Stomach (tissue), 9 donors: ENCODE data around the gene FRMPD4. TPM values are rescaled to one million over a fixed set of nuclear protein-coding genes. Genes with fewer than 3 reads are reported as not detected.

ENCODE experiments used
- DNase-seq, 2 donors: peaks; one replicate each; pipeline versions ENCODE4 v3.0.0 to v3.0.0-alpha.2; 2013 to 2019
- H3K27ac ChIP-seq, 5 donors: fragments of 200-600 bp in 4 of 5; sonication (generic) in 4 of 5; one replicate each; pipeline ENCODE4 v1.5.1; 2013 to 2019; ENCODE audit warnings: mild to moderate bottlenecking in 1 of 5, moderate library complexity in 1 of 5
- H3K27me3 ChIP-seq, 3 donors: fragments of 200-600 bp; sonication (generic); one replicate each; pipeline ENCODE4 v1.5.1; 2017 to 2019; ENCODE audit warnings: mixed run types in 1 of 3
- H3K36me3 ChIP-seq, 4 donors: fragments of 200-600 bp; sonication (generic); 1 replicate in 3 of 4; 2 replicates in 1 of 4; pipeline ENCODE4 v1.5.1; 2016 to 2019
- H3K4me1 ChIP-seq, 4 donors: fragments of 200-600 bp; sonication (generic); one replicate each; pipeline ENCODE4 v1.5.1; 2016 to 2019
- H3K4me3 ChIP-seq, 4 donors: fragments of 200-600 bp; sonication (generic) in 3 of 4; one replicate each; pipeline ENCODE4 v1.5.1; 2016 to 2019; ENCODE audit warnings: mild to moderate bottlenecking in 1 of 4
- H3K9me3 ChIP-seq, 4 donors: fragments of 200-600 bp; sonication (generic); one replicate each; pipeline ENCODE4 v1.5.1; 2016 to 2019
- CTCF ChIP-seq, 7 experiments: fragments of 450-650 bp in 4 of 7; fragments of 200-600 bp in 3 of 7; sonication (generic) in 3 of 7; IDR thresholded peaks; one replicate each; pipeline ENCODE4 v1.5.1; 2016 to 2019; ENCODE audit warnings: antibody characterized with exemption in 7 of 7, control low read depth in 2 of 7, mild to moderate bottlenecking in 1 of 7
- EP300 ChIP-seq: sonication (generic); formaldehyde crosslinking; IDR thresholded peaks from one replicate; pipeline ENCODE4 v1.6.1; 2017; ENCODE audit warnings: antibody characterized with exemption
- POLR2A ChIP-seq, 4 donors: fragments of 450-650 bp; IDR thresholded peaks; one replicate each; pipeline ENCODE4 v1.6.1; 2016; ENCODE audit warnings: antibody characterized with exemption in 4 of 4, control low read depth in 2 of 4, mild to moderate bottlenecking in 1 of 4, moderate library complexity in 1 of 4
- POLR2AphosphoS5 ChIP-seq, 3 donors: sonication (generic); formaldehyde crosslinking; IDR thresholded peaks; one replicate each; pipeline ENCODE4 v1.6.1; 2016; ENCODE audit warnings: antibody characterized with exemption in 3 of 3
- WGBS, 5 donors: extraction: QIAGEN DNeasy Blood & Tissue Kit in 3 of 5; methylation state at CpG; one replicate each; pipeline versions ENCODE4 v1.1.5 to v1.1.7; 2013 to 2018; 5-methylcytosine and 5-hydroxymethylcytosine counted together
- intact Hi-C: fragments of 100-400 bp; cut with DNase I; formaldehyde crosslinking; loops from one replicate; pipeline ENCODE4 v1.15.1; 2023; ENCODE audit warnings: low total_unique reads
- polyA plus RNA-seq, 3 donors: library from polyadenylated mRNA; stranded (reverse); fragments of 200-250 nt; gene quantifications; one replicate each; pipeline ENCODE4 v1.2.3, GENCODE V29; 2013
- total RNA-seq, 5 donors: library from RNA; depleted of rRNA; stranded (reverse); fragments of >200 nt; gene quantifications; one replicate each; pipeline versions ENCODE4 v1.1.0 to v1.2.3, GENCODE V29; 2014 to 2016
- donor health status: healthy with polysubstance abuse.
- donor health status: Bipolar disorder and iron deficiency.
- donor health status: healthy.

FRMPD4 gene
- total and polyA plus RNA-seq, 8 donors = 0.03 to 2.6 (median 0.55) TPM; not detected in 5

- Histone ChIP-seq H3K27ac (no peak overlapping the region), H3K9me3 (no peaks in the 10 kb centered on the region), H3K4me3 (no peak overlapping the region), H3K4me1 (no peaks in the 10 kb centered on the region), H3K36me3 (no peaks in the 10 kb centered on the region), H3K27me3 (peaks cover 0 to 4% (median 0%) of the 10 kb centered on the region in 3 donors)
- WGBS, 5 donors = 61 to 89% (median 73%) methylated on average over 1 of the region's 1 CpG
- intact Hi-C loops = no loop called here
- TF ChIP-seq POLR2A (IDR thresholded peaks at IDR 0.05) (no peak), CTCF (IDR thresholded peaks at IDR 0.05) (no peak), EP300 (no peak)
- no peak for DNase-seq
These were observed 329.0 kb downstream of the FRMPD4 start for GRCh38 chrX:12467321-12467720.

- Histone ChIP-seq H3K9me3 (no peaks in the 10 kb centered on the region), H3K27ac (no peak overlapping the region), H3K36me3 (no peaks in the 10 kb centered on the region), H3K27me3 (peaks cover 0 to 4% (median 0%) of the 10 kb centered on the region in 3 donors), H3K4me1 (no peaks in the 10 kb centered on the region), H3K4me3 (no peak overlapping the region)
- intact Hi-C loops = no loop called here
- DNase-seq = no peak
- WGBS, 5 donors = 76 to 84% (median 80%) methylated on average over 9 of the region's 9 CpGs
- TF ChIP-seq EP300 (no peak), CTCF (IDR thresholded peaks at IDR 0.05) (no peak), POLR2A (IDR thresholded peaks at IDR 0.05) (no peak), POLR2AphosphoS5 (IDR thresholded peaks at IDR 0.05) (no peak)
These were observed 331.0 kb downstream of the FRMPD4 start for GRCh38 chrX:12469296-12469695.

- H3K27ac ChIP-seq = no peak overlapping the region
- intact Hi-C loops = no loop called here
- WGBS, 5 donors = 42 to 61% (median 51%) methylated on average over 2 of the region's 2 CpGs
- no peaks in the 10 kb centered on the region for H3K36me3 ChIP-seq
- DNase-seq = no peak
- H3K9me3 ChIP-seq = no peaks in the 10 kb centered on the region
- TF ChIP-seq EP300 (no peak), POLR2A (IDR thresholded peaks at IDR 0.05) (no peak), POLR2AphosphoS5 (IDR thresholded peaks at IDR 0.05) (no peak), CTCF (IDR thresholded peaks at IDR 0.05) (no peak)
- H3K27me3 ChIP-seq = peaks cover 0 to 4% (median 0%) of the 10 kb centered on the region in 3 donors
- H3K4me3 ChIP-seq = no peak overlapping the region
- no peaks in the 10 kb centered on the region for H3K4me1 ChIP-seq
These were observed 332.8 kb downstream of the FRMPD4 start for GRCh38 chrX:12471061-12471460.

- Histone ChIP-seq H3K9me3 (no peaks in the 10 kb centered on the region), H3K27me3 (no peaks in the 10 kb centered on the region), H3K36me3 (no peaks in the 10 kb centered on the region), H3K4me3 (no peak overlapping the region), H3K4me1 (no peaks in the 10 kb centered on the region), H3K27ac (no peak overlapping the region)
- intact Hi-C loops = no loop called here
- DNase-seq = no peak
- WGBS, 5 donors = 72 to 87% (median 84%) methylated on average over 3 of the region's 3 CpGs
- TF ChIP-seq EP300 = no peak
- TF ChIP-seq POLR2A (IDR thresholded peaks at IDR 0.05) = no peak
- TF ChIP-seq POLR2AphosphoS5 (IDR thresholded peaks at IDR 0.05) = no peak
- no peak for TF ChIP-seq CTCF (IDR thresholded peaks at IDR 0.05)
These were observed 342.7 kb downstream of the FRMPD4 start for GRCh38 chrX:12480956-12481355.
